Measurements from ENCODE around the gene ZGRF1.
"Not testable (repeated sequence)": the region's sequence is repeated elsewhere in the genome, so short reads cannot be mapped to it uniquely, and the experiment has no call there.

Gene ZGRF1

GRCh38 chr4:112644595-112645535 is 8.2 kb upstream of the ZGRF1 start:
- DNase-seq = not testable (repeated sequence)

GRCh38 chr4:112642526-112642925 is 5.8 kb upstream of the ZGRF1 start:
- no peak for DNase-seq

DNA sequence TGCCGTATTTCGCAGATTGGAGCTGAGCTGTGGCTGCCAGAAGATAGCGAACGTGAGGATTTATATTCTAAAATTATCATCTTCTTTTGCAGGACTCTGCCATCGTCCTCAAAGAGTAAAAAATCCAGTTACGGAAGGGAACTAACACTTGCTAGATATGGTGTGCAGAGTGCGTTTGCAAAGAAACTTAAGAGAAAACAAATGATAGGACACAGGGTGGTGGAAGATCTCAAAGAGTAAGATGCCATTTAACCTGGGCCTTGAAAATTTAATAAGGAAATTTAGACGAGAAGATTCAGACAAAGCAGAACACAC is 800 bp upstream of the ZGRF1 start:
- DNase-seq = no peak

GRCh38 chr4:112633477-112634235 is 3.1 kb downstream of the ZGRF1 start:
- peak; percentile 0 for DNase-seq

DNA sequence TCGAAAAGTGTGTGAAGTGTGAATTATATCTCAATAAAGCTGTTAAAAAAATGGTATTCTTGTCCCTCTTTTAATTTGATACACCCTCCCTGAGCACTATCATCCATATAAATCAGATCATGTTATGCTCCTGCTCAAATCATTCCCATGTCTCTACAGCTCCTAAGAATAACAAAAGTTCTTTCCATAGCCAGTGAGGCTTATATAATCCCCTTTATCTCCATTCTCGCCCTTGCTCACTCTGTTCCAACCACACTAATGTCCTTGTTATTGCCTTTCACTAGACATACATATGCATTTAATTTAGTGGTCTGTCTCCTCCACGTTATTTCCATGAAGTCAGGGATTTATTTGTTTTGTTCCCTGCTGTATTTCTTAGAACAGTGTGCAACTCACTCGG is 10.5 kb downstream of the ZGRF1 start:
- DNase-seq = no peak

DNA sequence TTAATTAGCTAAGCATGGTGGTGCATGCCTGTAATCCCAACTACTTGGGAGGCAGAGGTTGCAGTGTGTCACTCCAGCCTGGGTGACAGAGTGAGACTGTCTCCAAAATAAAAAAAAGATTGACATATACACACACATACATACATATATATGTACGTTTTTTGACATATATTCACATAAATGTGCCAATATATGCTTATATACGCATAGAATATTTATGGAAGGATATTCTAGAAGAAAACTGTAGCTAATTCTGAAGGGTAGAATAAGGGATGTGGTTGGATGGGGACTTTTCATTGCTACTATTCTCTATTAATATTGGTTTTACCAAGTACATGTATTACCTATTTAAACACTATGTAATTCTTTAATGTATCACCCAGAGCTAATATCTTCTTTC is 19.7 kb downstream of the ZGRF1 start:
- DNase-seq = no peak

DNA sequence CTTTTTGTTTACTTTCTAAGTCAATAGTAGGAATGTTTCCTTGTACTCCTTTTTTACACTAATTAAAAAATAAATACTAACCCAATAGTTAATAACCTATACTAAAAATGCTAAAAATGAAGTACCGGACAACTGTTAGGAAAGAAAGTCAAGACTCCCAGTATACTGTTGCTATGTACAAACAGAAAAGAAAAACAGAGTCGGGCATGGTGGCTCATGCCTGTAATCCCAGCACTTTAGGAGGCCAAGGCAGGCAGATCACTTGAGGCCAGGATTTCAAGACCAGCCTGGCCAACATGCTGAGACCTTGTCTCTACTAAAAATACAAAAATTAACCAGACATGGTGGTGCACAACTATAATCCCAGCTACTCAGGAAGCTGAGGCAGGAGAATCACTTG is 23.9 kb downstream of the ZGRF1 start:
- not testable (repeated sequence) for DNase-seq

- peak; percentile 11 for DNase-seq
These were observed 32.1 kb downstream of the ZGRF1 start for GRCh38 chr4:112604589-112604988.

GRCh38 chr4:112594993-112595392 is 41.7 kb downstream of the ZGRF1 start:
- DNase-seq = no peak

- no peak for DNase-seq
These were observed 43.1 kb downstream of the ZGRF1 start for GRCh38 chr4:112593438-112594133.

DNA sequence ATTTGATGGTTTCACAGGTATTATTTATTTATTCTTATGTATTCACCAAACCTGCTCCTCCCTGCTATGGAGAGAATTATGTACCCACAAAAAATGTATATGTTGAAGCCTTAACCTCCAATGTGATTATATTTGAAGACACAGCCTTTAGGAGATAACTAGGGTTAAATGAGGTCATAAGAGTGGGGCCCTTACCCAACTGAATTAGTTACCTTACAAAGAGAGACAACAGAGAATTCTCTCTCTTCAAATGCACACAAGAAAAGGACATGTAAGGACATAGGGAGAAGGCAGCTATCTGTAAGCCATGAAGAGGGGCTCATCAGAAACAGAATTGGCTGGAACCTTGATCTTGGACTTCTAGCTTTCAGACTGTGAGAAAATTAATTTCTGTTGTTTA is 44.0 kb downstream of the ZGRF1 start:
- DNase-seq = no peak

DNA sequence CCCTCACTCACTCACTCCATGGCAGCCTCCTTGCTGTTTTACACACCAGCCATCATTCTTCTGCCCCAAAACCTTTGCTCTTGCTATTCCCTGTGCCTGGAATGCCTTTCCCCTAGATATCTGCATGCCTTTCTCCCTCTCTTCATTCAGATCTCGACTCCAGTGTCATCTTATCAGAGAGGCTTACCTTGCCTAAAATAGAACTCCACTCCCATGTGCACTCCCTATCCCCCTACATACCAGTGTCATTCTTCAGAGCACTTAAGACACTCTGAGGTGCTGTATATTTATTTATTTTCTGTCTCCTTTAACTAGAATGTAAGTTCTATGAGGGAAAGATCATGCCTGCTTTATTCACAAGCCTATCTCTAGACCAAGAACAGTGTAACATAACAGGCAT is 45.1 kb downstream of the ZGRF1 start:
- no peak for DNase-seq

DNA sequence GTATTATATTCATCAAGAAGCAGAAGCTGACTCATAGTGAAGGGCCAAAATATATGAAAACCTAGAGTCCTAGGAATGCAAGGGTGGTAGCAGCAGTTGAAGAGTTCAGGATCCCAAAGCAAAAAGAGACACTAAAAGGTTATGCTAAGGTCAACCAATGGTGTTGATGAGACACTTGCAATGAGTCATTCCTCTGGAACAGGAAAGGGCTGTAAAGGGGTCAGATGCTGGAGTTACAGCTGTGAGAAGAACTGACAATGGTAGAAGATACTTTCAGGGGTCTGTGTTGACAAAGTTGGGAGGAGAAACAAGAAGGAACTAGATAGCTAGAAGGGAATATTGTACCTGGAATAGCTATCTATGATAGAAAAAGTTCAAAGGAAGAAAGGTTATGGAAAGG is 47.5 kb downstream of the ZGRF1 start:
- no peak for DNase-seq

DNA sequence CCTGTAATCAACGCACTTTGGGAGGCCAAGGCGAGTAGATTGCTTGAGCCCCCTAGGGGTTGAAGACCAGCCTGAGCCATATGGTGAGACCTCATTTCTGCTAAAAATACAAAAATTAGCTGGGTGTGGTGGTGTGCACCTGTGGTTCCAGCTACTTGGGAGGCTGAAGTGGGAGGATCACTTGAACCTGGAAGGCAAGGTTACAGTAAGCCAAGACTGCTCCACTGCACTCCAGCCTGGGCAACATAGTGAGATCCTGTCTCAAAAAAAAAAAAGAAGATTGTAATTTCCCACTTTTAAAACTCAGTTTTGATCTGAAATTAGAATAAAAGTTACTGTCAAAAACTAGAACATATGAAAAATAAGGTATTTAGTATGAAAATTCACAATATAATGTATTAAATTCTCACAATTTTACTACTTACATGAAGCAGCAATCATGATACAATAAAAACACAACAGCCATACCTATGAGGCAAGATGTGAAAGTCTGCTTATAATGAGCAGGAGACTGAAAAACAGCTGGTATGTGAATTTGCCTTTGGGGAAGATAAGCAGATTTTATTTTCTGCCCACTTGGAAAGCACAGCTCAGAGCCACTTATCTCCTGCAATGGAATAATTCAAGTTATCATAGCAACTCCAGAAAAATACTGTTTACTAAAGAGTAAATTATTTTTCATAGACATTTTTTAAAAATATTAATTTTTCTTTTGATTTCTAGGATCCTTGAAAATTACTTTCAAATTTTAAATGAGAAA is 50.6 kb downstream of the ZGRF1 start:
- DNase-seq = no peak

GRCh38 chr4:112567536-112567935 is 69.2 kb downstream of the ZGRF1 start:
- no peak for DNase-seq

DNA sequence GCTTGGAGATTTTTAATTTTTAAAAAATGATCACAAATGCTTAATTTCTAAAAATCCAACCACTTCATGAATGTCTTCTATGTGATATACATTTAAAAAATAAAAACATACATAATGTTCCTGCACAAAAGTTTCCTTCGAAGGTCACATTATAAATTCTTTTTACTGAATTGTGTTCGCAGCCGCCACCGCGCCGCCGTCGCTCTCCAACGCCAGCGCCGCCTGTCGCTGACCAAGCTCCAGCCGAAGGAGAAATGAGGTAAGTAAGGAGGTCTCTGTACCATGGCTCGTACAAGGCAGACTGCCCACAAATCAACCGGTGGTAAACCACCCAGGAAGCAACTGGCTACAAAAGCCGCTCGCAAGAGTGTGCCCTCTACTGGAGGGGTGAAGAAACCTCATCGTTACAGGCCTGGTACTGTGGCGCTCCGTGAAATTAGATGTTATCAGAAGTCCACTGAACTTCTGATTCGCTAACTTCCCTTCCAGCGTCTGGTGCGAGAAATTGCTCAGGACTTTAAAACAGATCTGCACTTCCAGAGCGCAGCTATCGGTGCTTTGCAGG is 71.9 kb downstream of the ZGRF1 start:
- DNase-seq = no peak

DNA sequence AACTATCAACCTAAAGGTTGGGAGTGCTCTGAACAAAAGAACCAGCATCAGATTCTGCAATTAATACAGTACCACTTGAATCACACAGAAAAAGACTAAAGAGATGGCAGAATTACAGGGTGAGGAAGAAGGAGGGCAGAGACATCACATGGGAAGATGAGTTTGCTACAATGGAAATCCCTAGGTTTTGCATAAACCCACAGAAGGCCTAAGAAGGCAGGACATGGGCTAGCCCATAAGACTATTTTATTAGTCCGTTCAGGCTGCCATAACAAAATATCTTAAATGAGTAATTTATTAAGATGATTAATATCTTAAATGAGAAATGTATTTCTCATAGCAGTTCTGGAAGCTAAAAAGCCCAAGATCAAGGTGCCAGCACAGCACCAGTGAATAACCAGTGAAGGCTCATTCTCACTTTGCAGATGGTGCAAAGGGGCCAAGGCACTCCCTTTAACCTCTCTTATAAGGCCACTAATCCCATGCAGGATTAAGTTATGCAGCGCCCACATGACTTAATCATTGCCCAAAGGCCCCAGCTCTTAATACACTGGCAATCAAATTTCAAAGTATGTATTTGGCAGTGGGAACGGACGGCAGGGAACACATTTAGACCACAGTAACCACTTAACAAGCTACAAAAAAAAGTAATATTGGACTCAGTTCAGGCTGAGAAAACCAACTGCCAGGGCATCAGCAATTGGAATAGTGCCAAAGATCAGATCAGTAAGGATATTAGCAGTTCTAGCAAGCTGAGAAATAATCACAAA is 73.1 kb downstream of the ZGRF1 start:
- no peak for DNase-seq

GRCh38 chr4:112562254-112562879 is 74.3 kb downstream of the ZGRF1 start:
- no peak for DNase-seq

DNA sequence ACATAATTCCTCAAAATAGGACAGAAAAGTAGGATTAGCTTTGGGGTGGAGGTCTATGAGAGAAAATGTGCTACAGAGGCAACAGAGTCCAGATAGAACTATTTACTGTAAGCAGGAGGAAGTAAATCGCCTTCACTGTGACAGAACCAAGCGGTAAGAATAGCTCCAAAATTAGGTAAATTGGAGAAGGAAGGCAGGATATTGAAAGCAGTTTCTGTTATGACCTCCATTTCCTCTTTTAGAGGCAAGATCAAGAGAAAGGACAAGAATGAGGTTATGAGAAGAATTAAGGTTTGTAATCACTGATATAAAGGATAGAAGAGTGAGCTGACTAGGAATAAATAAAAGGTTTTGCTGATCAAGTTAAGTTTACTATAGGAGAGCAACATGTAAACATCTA is 76.6 kb downstream of the ZGRF1 start:
- no peak for DNase-seq

DNA sequence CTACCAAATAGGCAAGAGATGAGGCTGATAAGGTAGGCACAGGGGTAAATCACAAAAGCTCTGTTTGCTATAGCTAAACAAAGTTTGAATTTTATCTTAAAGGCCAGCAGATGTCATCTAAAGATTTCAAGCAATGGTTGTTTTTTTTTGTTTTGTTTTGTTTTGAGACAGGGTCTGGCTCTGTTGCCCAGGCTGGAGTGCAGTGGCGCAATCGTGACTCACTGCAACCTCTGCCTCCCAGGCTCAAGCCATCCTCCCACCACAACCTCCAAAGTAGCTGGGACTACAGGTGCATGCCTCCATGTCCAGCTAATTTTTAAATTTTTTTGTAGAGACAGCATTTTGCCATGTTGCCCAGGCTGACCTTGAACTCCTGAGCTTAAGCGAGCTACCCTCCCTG is 77.7 kb downstream of the ZGRF1 start:
- DNase-seq = no peak

DNA sequence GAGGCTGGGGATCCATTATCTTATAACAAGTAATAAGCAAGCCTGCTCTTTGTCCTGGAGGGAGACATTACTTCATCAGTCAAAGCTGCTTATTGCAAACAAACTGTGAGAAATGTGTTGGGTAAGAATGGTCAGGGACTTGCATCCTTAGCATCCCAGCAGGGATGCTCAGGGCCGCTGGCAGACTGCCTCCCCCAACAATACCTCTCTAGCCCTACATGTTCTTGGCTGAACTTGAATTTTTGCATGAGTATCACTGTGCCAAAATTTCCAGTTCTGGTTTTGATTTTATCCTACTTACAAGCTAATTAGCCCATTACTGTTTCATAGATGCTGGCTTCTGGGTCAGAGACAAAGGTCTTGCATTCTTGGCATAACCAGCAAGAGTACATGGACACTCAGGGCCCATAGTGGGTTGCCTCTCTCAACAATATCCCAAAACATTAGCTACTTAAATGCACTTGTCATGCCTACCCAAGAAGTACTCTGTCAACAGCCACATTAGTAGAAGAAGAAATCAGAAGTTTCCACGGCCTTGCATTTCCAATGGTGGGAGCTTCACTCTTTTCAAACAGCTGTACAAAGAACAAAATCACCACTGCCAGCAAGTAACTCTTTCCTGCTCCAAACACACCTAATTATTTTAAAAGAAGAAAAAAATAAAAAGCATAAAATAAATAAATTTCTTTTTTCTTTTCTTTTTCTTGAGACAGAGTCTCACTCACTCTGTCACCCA is 78.9 kb downstream of the ZGRF1 start:
- no peak for DNase-seq

Data from NCI-H1105 (cell line).